ENCODE data around the gene ECEL1.

DNA sequence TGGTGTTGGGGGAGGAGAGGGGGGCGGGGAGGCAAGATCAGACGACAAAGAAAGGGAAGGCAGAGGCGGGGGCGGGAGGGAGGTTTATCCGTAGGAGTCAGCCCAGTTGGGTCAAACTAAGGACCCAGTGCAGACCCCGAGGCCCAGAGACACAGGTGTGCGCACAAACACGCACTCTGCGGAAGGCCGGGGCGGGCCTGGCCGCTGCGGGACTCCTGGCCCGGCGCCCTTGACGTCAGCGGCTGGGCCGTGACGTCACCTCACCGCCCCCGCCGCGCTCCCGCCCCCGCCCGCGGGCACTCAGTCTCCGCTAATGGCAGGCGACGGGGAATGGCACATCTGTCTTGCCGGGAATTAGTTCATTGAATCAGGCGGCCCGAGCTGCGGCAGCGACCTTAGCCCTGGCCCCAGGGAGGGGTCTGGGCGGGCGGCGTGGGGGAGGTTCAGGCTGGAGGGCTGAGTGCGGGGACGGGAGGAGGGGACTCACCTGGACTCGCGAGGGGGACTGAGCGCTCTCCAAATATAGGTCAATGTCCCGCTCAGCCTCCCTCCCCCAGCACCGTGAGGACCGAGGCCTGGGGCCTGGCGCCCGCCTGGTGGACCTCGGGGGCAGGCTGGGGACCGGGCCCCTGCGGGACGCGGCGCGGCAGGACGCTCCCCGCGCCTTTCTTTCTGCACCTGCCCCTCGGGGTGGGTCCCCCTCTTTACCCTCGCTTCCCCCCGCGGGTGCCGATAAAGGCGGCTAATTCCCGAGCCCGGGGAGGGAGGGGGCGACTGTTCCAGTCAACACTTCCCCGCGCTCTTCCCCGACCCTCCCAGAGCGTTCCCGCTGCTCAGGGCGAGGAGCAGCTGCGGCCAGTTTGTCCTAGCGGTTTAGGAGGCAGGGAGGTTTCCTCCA is 15.5 kb upstream of the ECEL1 start:
- no peak for TF ChIP-seq ZFP41 (tag by site-specific recombination; IDR thresholded peaks at IDR 0.05; ENCODE audit: borderline replicate concordance)
- TF ChIP-seq ZNF350 (tag by site-specific recombination; IDR thresholded peaks at IDR 0.05), result no peak
- TF ChIP-seq ZFP69B (tag by site-specific recombination; IDR thresholded peaks at IDR 0.05), result no peak
- TF ChIP-seq ZBTB7A (tag by site-specific recombination; IDR thresholded peaks at IDR 0.05; ENCODE audit: low read depth), result no peak
- TF ChIP-seq, protein P1, sequence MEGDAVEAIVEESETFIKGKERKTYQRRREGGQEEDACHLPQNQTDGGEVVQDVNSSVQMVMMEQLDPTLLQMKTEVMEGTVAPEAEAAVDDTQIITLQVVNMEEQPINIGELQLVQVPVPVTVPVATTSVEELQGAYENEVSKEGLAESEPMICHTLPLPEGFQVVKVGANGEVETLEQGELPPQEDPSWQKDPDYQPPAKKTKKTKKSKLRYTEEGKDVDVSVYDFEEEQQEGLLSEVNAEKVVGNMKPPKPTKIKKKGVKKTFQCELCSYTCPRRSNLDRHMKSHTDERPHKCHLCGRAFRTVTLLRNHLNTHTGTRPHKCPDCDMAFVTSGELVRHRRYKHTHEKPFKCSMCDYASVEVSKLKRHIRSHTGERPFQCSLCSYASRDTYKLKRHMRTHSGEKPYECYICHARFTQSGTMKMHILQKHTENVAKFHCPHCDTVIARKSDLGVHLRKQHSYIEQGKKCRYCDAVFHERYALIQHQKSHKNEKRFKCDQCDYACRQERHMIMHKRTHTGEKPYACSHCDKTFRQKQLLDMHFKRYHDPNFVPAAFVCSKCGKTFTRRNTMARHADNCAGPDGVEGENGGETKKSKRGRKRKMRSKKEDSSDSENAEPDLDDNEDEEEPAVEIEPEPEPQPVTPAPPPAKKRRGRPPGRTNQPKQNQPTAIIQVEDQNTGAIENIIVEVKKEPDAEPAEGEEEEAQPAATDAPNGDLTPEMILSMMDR (tag by site-specific recombination; IDR thresholded peaks at IDR 0.05), result no peak
- no peak for TF ChIP-seq ZNF211 (tag by site-specific recombination; IDR thresholded peaks at IDR 0.05; ENCODE audit: low read depth)
- TF ChIP-seq, protein P2, sequence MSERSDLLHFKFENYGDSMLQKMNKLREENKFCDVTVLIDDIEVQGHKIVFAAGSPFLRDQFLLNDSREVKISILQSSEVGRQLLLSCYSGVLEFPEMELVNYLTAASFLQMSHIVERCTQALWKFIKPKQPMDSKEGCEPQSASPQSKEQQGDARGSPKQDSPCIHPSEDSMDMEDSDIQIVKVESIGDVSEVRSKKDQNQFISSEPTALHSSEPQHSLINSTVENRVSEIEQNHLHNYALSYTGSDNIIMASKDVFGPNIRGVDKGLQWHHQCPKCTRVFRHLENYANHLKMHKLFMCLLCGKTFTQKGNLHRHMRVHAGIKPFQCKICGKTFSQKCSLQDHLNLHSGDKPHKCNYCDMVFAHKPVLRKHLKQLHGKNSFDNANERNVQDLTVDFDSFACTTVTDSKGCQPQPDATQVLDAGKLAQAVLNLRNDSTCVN (tag by site-specific recombination; optimal IDR thresholded peaks at IDR 0.05), result no peak
- TF ChIP-seq, protein P3, sequence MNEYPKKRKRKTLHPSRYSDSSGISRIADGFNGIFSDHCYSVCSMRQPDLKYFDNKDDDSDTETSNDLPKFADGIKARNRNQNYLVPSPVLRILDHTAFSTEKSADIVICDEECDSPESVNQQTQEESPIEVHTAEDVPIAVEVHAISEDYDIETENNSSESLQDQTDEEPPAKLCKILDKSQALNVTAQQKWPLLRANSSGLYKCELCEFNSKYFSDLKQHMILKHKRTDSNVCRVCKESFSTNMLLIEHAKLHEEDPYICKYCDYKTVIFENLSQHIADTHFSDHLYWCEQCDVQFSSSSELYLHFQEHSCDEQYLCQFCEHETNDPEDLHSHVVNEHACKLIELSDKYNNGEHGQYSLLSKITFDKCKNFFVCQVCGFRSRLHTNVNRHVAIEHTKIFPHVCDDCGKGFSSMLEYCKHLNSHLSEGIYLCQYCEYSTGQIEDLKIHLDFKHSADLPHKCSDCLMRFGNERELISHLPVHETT (tag by site-specific recombination; IDR thresholded peaks at IDR 0.05), result no peak
- TF ChIP-seq, protein P4, sequence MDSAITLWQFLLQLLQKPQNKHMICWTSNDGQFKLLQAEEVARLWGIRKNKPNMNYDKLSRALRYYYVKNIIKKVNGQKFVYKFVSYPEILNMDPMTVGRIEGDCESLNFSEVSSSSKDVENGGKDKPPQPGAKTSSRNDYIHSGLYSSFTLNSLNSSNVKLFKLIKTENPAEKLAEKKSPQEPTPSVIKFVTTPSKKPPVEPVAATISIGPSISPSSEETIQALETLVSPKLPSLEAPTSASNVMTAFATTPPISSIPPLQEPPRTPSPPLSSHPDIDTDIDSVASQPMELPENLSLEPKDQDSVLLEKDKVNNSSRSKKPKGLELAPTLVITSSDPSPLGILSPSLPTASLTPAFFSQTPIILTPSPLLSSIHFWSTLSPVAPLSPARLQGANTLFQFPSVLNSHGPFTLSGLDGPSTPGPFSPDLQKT (IDR thresholded peaks at IDR 0.05; ENCODE audit: borderline replicate concordance, low read depth, low read length), result no peak
- no peak for TF ChIP-seq ZEB2 (tag by site-specific recombination; IDR thresholded peaks at IDR 0.05)
- no peak for TF ChIP-seq ZNF596 (tag by site-specific recombination; IDR thresholded peaks at IDR 0.05)
- TF ChIP-seq ZBTB8A (tag by site-specific recombination; IDR thresholded peaks at IDR 0.05), result no peak
- TF ChIP-seq YY1 (tag by site-specific recombination; IDR thresholded peaks at IDR 0.05), result no peak

All from HEK293 (cell line).